OCI-LY3 (cell line): ENCODE data around the gene RPS28.

Experiments
- H2AFZ ChIP-seq: fragments of 200-600, 300-600 bp; shearing (Covaris generic); 2 replicates; pipeline ENCODE4 v1.6.0; 2014; ENCODE audit warnings: antibody characterized with exemption, low read depth, low read length
- H3K27ac ChIP-seq: fragments of 200-600, 300-600 bp; sonication (generic); 2 replicates; pipeline ENCODE4 v1.5.1; 2014; ENCODE audit warnings: mild to moderate bottlenecking, low read length, moderate library complexity, mixed read lengths
- H3K27me3 ChIP-seq: fragments of 200-600, 300-600 bp; sonication (generic); 2 replicates; pipeline ENCODE4 v1.6.1; 2014; ENCODE audit warnings: low read depth, low read length, mixed read lengths
- H3K36me3 ChIP-seq: fragments of 200-600, 300-600 bp; sonication (generic); replicated peaks from 2 replicates; pipeline ENCODE3; 2014; ENCODE audit warnings: low read depth, low read length, mixed read lengths
- H3K4me1 ChIP-seq: fragments of 300-600, 200-600 bp; sonication (generic); 2 replicates; pipeline ENCODE4 v1.6.1; 2014; ENCODE audit warnings: low read length, mixed read lengths
- H3K4me2 ChIP-seq: fragments of 200-600, 300-600 bp; sonication (generic); 2 replicates; pipeline ENCODE4 v1.6.1; 2014; ENCODE audit warnings: low read length, mixed read lengths
- H3K4me3 ChIP-seq: fragments of 300-600, 200-600 bp; sonication (generic); 2 replicates; pipeline ENCODE4 v1.5.1; 2014; ENCODE audit warnings: antibody characterized with exemption, mild to moderate bottlenecking, low read length, moderate library complexity
- H3K79me2 ChIP-seq: fragments of 300-600, 200-600 bp; shearing (Covaris generic); 2 replicates; pipeline ENCODE4 v1.6.1; 2014; ENCODE audit warnings: mild to moderate bottlenecking, low read length, mixed read lengths
- H3K9ac ChIP-seq: fragments of 300-600, 200-600 bp; shearing (Covaris generic); 2 replicates; pipeline ENCODE4 v1.6.0; 2014; ENCODE audit warnings: mild to moderate bottlenecking, low read length, moderate library complexity
- H3K9me3 ChIP-seq: fragments of 200-600, 300-600 bp; shearing (Covaris generic); 2 replicates; pipeline ENCODE4 v1.6.1; 2014; ENCODE audit warnings: low read length, mixed read lengths; ENCODE audit not compliant: insufficient read depth
- H4K20me1 ChIP-seq: fragments of 200-600, 300-600 bp; sonication (generic); 2 replicates; pipeline ENCODE4 v1.6.1; 2016; ENCODE audit warnings: low read length, mixed read lengths; ENCODE audit not compliant: insufficient read depth
- EZH2phosphoT487 ChIP-seq: fragments of 200-600 bp; shearing (Covaris generic); IDR thresholded peaks from 2 replicates; pipeline ENCODE4 v1.6.1; 2018; ENCODE audit warnings: antibody characterized with exemption, mixed run types, low read depth
- TF ChIP-seq, protein P1 (sequence below): fragments of 200-600, 300-600 bp; sonication (generic); IDR thresholded peaks from 2 replicates; pipeline ENCODE4 v1.5.1; 2014; ENCODE audit warnings: antibody characterized with exemption, low read length, low read depth

Gene RPS28

GRCh38 chr19:8307965-8308866 lies 13.1 kb upstream of the RPS28 start, which contains the start of gene CD320:
Gene CD320, minus strand, starts transcription at chr19:8308358. Its CDS starts 68 bp downstream, at chr19:8308290.
- H3K27me3 ChIP-seq, result no peaks in the 10 kb centered on the region
- H3K4me1 ChIP-seq, result peaks cover 17% of the 10 kb centered on the region

GRCh38 chr19:8308891-8309291 lies 12.4 kb upstream of the RPS28 start:
- Histone ChIP-seq H3K4me1 (peaks cover 17% of the 10 kb centered on the region), H2AFZ (no peak overlapping the region), H3K36me3 (peaks cover 43% of the 10 kb centered on the region), H3K4me3 (peak overlapping the region; percentile 82), H3K9ac (no peak overlapping the region), H3K9me3 (no peaks in the 10 kb centered on the region), H3K79me2 (peaks cover 36% of the 10 kb centered on the region), H3K27me3 (no peaks in the 10 kb centered on the region), H3K27ac (no peak overlapping the region), H3K4me2 (peak overlapping the region; percentile 81), H4K20me1 (no peaks in the 10 kb centered on the region)
- no peak for TF ChIP-seq EZH2phosphoT487
- TF ChIP-seq, protein P1, sequence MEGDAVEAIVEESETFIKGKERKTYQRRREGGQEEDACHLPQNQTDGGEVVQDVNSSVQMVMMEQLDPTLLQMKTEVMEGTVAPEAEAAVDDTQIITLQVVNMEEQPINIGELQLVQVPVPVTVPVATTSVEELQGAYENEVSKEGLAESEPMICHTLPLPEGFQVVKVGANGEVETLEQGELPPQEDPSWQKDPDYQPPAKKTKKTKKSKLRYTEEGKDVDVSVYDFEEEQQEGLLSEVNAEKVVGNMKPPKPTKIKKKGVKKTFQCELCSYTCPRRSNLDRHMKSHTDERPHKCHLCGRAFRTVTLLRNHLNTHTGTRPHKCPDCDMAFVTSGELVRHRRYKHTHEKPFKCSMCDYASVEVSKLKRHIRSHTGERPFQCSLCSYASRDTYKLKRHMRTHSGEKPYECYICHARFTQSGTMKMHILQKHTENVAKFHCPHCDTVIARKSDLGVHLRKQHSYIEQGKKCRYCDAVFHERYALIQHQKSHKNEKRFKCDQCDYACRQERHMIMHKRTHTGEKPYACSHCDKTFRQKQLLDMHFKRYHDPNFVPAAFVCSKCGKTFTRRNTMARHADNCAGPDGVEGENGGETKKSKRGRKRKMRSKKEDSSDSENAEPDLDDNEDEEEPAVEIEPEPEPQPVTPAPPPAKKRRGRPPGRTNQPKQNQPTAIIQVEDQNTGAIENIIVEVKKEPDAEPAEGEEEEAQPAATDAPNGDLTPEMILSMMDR, result no peak

More at GRCh38 chr19:8307965-8308866, 13.1 kb upstream of the RPS28 start, which contains the start of gene CD320:
- Histone ChIP-seq H3K4me3 (peak within 1 kb of the TSS; percentile 82), H3K9me3 (no peaks in the 10 kb centered on the region), H3K9ac (peak within 1 kb of the TSS; percentile 79), H3K79me2 (peaks cover 36% of the 10 kb centered on the region), H4K20me1 (no peaks in the 10 kb centered on the region), H3K36me3 (peaks cover 41% of the 10 kb centered on the region), H3K27ac (peak within 1 kb of the TSS; percentile 45), H3K4me2 (peak within 1 kb of the TSS; percentile 81), H2AFZ (no peak within 1 kb of the TSS; the same call in 1 of the 2 replicates)
- TF ChIP-seq, protein P1, result no peak
- no peak for TF ChIP-seq EZH2phosphoT487

GRCh38 chr19:8310342-8311055 lies 10.8 kb upstream of the RPS28 start:
- TF ChIP-seq, protein P1, result no peak
- no peak for TF ChIP-seq EZH2phosphoT487

More at GRCh38 chr19:8310342-8311055, 10.8 kb upstream of the RPS28 start:
- Histone ChIP-seq H3K36me3 (peaks cover 34% of the 10 kb centered on the region), H3K4me3 (no peak overlapping the region), H3K4me2 (no peak overlapping the region), H3K27me3 (no peaks in the 10 kb centered on the region), H3K9ac (no peak overlapping the region), H3K27ac (no peak overlapping the region), H3K9me3 (no peaks in the 10 kb centered on the region), H2AFZ (no peak overlapping the region), H3K4me1 (peaks cover 17% of the 10 kb centered on the region), H3K79me2 (peaks cover 27% of the 10 kb centered on the region), H4K20me1 (no peaks in the 10 kb centered on the region)
